ENCODE results near the gene RNF144B. TPM values are rescaled to one million over a fixed set of nuclear protein-coding genes. Genes with fewer than 3 reads are reported as not detected.

RNF144B gene
- total RNA-seq, 2 experiments from 2014 or later: 1.3 to 1.7 TPM

DNA sequence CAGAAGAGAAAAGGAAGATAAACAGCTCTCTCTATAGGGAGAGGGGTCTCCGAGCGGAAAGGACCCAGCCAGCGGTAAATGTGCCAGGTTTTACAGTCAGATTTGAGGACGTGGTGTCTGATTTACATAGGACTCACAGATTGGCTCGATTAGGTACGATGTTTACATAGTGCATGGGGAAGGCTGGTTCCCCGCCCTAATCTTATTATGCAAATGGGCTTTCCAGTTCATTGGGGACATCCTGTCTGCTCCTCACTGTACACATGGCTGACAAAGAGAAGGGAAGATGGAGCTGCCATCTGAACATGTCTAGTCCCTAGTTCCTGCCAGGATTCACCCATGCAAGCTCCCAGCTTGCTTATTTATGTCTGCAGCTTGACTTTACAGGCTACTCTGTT lies 119.9 kb downstream of the RNF144B start:
- no peaks in the 10 kb centered on the region for H3K36me3 Mint-ChIP-seq (ENCODE audit: low read depth)
- peaks cover 10% of the 10 kb centered on the region for H3K27me3 Mint-ChIP-seq
- H3K27ac Mint-ChIP-seq: no peak overlapping the region
- CTCF ChIA-PET: interaction anchor here (1.4 kb wide), 1 partner anchor 12 kb away, joined by 3 read pairs; no protein-coding TSS in a partner anchor
- peaks cover 2% of the 10 kb centered on the region for H3K4me1 Mint-ChIP-seq
- DNase-seq: no peak
- H3K4me3 Mint-ChIP-seq: no peak overlapping the region
- H3K9me3 Mint-ChIP-seq: no peaks in the 10 kb centered on the region
- POLR2A ChIA-PET: no interaction called here

DNA sequence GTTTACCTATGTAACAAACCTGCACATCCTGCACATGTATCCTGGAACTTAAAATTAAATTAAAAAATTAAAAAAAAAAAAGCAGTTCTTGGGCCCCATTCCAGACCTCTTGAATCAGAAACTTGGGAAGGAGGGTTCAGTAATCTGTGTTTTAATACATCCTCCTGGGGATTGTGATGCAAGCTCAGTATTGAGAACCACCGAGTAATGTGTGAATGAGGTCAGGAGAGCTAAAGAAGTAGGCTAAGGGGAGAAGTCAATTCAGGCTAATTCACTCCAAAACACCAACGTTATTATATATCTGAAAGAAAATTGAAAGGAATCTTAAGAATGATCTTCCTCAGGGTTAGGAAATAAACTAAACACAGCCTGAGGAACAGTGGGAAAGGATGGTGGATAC lies 120.4 kb downstream of the RNF144B start:
- H3K9me3 Mint-ChIP-seq: no peaks in the 10 kb centered on the region
- ChIA-PET CTCF (no interaction called here), POLR2A (no interaction called here)
- no peak overlapping the region for H3K4me3 Mint-ChIP-seq
- H3K27ac Mint-ChIP-seq: no peak overlapping the region
- no peaks in the 10 kb centered on the region for H3K36me3 Mint-ChIP-seq (ENCODE audit: low read depth)
- H3K27me3 Mint-ChIP-seq: peaks cover 10% of the 10 kb centered on the region
- DNase-seq: no peak
- H3K4me1 Mint-ChIP-seq: peaks cover 2% of the 10 kb centered on the region

DNA sequence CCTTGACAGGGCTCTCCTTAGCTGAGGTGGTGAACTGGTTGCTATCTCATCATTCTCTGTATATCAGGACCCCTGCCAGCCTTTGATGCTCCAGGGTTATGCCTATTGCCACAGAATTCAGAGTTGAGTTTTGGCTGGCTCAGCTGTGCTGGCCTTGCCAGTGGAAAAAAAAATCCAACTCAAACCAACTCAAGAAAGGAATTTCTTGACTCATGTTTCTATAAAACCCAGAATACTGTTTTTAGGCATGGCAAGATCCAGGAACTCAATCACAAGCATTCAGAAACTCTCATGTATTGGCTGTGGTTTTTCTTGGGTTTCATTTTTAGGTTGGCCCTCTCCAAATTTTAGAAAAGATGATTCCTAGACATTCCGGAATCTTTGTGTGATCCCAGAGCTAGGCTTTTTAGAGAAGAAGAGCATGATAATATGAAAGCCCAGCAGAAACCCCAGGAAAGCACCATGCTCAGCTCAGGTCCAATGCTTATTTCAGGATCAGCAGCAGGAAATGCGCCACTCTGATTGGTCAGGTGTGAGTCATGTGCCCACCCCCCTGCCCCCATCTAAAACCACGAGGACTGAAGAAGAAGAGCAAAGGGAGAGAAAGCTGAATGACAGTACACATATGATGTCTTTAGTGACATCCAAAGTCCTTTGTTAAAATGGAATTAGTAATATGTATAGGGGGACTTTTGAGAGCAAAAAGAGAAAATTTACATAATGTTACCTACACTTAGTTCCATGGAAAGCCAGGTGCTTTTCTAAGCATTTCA lies 122.9 kb downstream of the RNF144B start:
- H3K27me3 Mint-ChIP-seq: peaks cover 7% of the 10 kb centered on the region
- no peak for DNase-seq
- POLR2A ChIA-PET: no interaction called here
- no peak overlapping the region for H3K27ac Mint-ChIP-seq
- no peaks in the 10 kb centered on the region for H3K9me3 Mint-ChIP-seq
- peaks cover 7% of the 10 kb centered on the region for H3K4me1 Mint-ChIP-seq
- CTCF ChIA-PET: no interaction called here
- H3K36me3 Mint-ChIP-seq (ENCODE audit: low read depth): no peaks in the 10 kb centered on the region
- no peak overlapping the region for H3K4me3 Mint-ChIP-seq

- no peak overlapping the region for H3K27ac Mint-ChIP-seq
- no peak overlapping the region for H3K4me3 Mint-ChIP-seq
- no peaks in the 10 kb centered on the region for H3K36me3 Mint-ChIP-seq (ENCODE audit: low read depth)
- CTCF ChIA-PET: no interaction called here
- peaks cover 7% of the 10 kb centered on the region for H3K27me3 Mint-ChIP-seq
- peaks cover 7% of the 10 kb centered on the region for H3K4me1 Mint-ChIP-seq
- POLR2A ChIA-PET: no interaction called here
- no peaks in the 10 kb centered on the region for H3K9me3 Mint-ChIP-seq
- no peak for DNase-seq
Observed at GRCh38 chr6:18510644-18511033, 123.5 kb downstream of the RNF144B start.

DNA sequence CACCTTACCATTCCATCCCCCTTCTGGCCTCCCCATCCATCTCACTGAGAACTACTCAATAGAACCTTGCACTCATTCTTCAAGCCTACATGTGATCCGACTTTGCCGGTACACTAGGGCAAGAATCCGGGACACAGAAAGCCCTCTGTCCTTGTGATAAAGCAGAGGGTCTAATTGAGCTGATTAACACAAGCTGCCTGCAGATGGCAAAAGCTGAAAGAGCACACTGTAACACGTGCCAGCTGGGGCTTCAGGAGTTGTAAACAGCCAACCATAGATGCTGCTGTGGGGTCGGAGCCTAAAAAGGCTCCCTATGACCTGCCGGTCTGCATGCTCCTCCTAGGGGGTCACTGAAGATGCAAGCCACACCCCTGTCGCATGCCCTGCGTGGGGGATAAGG lies 124.1 kb downstream of the RNF144B start:
- H3K9me3 Mint-ChIP-seq: no peaks in the 10 kb centered on the region
- H3K27ac Mint-ChIP-seq: no peak overlapping the region
- no peaks in the 10 kb centered on the region for H3K36me3 Mint-ChIP-seq (ENCODE audit: low read depth)
- no peak for DNase-seq
- peaks cover 7% of the 10 kb centered on the region for H3K27me3 Mint-ChIP-seq
- POLR2A ChIA-PET: interaction anchor here (0.6 kb wide), 1 partner anchor 397 kb away, joined by 8 read pairs; no protein-coding TSS in a partner anchor
- peaks cover 7% of the 10 kb centered on the region for H3K4me1 Mint-ChIP-seq
- no peak overlapping the region for H3K4me3 Mint-ChIP-seq
- CTCF ChIA-PET: no interaction called here

DNA sequence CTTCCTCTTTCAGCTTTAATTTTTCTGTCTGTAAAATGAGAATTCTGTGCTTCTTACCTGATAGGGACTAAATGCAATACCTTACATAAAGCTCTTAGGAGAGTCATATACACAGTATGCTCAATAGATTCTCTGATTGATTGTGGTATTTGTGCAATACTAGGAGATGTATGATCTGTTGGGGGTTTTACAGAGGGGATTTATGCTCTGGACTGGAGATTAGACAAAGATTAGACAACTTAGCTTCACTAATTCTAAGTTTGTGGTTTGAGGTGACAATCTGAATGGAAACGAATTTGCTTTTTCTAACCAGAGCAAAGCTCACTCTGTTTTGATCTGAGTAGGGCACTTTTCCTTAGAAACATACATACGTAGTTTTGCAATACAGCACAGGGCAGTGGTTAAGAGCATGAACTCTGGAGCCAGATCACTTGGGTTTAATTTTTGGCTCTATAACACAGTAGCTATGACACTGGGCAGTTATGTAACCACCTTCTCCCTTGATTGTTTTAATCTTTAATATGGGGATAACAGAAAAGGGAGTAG lies 126.2 kb downstream of the RNF144B start:
- no peak overlapping the region for H3K4me3 Mint-ChIP-seq
- DNase-seq: no peak
- no peaks in the 10 kb centered on the region for H3K36me3 Mint-ChIP-seq (ENCODE audit: low read depth)
- CTCF ChIA-PET: no interaction called here
- H3K27ac Mint-ChIP-seq: no peak overlapping the region
- H3K27me3 Mint-ChIP-seq: peaks cover 9% of the 10 kb centered on the region
- no peaks in the 10 kb centered on the region for H3K9me3 Mint-ChIP-seq
- peaks cover 7% of the 10 kb centered on the region for H3K4me1 Mint-ChIP-seq
- POLR2A ChIA-PET: no interaction called here

- no peak for DNase-seq
- Mint-ChIP-seq H3K27me3 (peaks cover 11% of the 10 kb centered on the region), H3K4me1 (peaks cover 7% of the 10 kb centered on the region), H3K9me3 (no peaks in the 10 kb centered on the region), H3K36me3 (ENCODE audit: low read depth) (no peaks in the 10 kb centered on the region), H3K27ac (no peak overlapping the region), H3K4me3 (no peak overlapping the region)
- ChIA-PET POLR2A (no interaction called here), CTCF (no interaction called here)
Observed at GRCh38 chr6:18514180-18514579, 127.0 kb downstream of the RNF144B start.

DNA sequence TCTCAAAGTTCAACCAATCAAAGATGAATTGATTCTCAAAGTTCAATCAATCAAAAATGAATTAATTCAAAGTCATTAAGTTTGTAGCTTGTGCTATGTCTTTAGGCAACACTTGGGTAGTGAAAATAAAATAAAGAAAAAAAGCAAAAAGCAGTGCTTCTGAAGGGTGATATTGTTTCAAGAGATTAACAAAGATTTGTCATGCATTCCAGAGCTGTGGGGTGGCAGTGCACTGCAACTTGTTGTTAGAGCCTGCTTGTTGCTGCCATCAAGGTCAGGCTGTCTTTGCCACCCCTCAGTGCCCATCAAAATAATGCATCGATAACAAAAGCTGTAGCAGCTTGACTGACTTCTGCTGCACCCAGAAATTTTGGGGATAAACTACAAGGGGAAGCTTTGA lies 128.6 kb downstream of the RNF144B start:
- no peaks in the 10 kb centered on the region for H3K9me3 Mint-ChIP-seq
- H3K27me3 Mint-ChIP-seq: peaks cover 11% of the 10 kb centered on the region
- peaks cover 5% of the 10 kb centered on the region for H3K4me1 Mint-ChIP-seq
- ChIA-PET POLR2A (no interaction called here), CTCF (no interaction called here)
- no peak overlapping the region for H3K27ac Mint-ChIP-seq
- H3K4me3 Mint-ChIP-seq: no peak overlapping the region
- H3K36me3 Mint-ChIP-seq (ENCODE audit: low read depth): no peaks in the 10 kb centered on the region
- no peak for DNase-seq

Other genes with a start within 250 kb of the RNF144B start
- gene TPMT, start 232.3 kb upstream of the RNF144B start, total RNA-seq: 1 to 10 TPM; 5.4 to 5.8 TPM
- 10 to 100 TPM in 1 of 2 experiments, 1 to 10 TPM in 1; 8.9 to 10.5 TPM for gene KDM1B, start 231.9 kb upstream of the RNF144B start, total RNA-seq
- 100 to 1,000 TPM; 246 to 282 TPM for gene DEK, start 122.8 kb upstream of the RNF144B start, total RNA-seq